ENCODE results near the gene IFNG-AS1.

IFNG-AS1 gene

DNA sequence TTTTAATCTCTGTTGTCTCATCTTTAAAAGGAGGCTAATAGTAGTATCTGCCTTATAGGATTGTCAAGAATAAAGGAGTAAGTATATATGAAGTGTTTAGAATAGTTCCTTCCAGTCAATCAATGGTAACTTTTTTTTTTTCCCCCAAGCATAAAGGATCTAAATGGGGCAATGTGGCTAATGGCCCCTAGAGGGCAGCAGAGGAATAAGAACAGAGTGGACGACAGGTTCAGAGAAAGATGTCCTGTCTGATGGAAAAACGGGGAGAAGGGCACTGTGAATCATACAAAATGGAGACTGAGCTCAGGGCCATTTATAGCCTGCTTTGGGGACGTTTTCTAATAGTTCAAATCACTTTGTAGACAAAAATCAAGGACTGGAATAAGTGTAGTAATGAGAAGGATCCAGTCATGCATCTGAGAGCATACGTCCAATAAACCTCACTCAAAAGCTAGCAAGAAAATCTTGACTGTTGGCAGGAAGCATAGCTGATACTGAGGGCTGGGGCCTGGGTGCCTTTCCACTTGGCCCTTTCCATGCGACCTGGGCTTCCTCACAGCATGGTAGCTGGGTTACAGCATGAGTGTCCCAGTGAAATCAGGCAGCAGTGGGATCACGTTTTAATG is 51.3 kb downstream of the IFNG-AS1 start:
- DNase-seq = peak; percentile 47

DNA sequence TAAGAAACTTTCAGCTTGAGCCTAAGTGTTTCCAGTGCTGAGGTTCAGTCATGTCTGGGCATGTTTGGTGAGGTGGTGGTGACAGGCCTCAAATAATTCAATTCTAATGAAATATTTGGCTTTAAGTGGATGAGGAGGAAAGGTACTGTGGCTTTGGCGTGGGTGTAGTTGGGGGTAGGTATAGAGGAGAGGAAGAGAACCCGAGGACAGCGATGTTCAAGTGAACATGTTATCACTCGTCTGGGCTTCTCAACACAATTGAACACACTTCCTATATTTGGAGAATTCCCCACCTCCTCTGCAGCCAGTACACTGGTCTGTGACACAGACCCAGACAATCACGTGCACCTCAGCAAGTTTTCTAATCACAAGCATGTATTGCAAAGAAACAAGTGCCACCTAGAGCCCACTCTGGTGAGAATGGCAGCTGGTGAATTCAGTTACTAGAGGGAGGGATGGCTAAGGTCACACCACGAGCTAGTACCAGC is 53.0 kb downstream of the IFNG-AS1 start:
- no peak for DNase-seq

DNA sequence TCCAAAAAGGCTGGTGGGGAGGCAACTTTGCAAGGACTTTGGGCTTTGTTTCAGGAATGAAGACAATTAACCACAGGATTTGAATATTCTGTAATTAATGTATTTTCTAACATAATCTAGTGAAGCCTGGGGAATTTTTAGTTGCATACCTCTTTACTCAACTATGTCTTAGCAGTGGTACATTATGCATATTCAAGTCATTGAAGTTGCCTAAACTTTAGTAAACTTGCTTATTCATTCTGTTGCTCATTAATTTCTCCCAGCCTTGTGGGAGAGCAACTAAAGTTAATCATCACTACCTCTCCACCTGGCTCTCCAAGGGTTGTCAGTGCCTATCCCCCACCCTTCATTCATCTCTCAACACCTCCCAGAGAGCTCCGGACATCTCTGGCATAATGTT is 54.2 kb downstream of the IFNG-AS1 start:
- no peak for DNase-seq

DNA sequence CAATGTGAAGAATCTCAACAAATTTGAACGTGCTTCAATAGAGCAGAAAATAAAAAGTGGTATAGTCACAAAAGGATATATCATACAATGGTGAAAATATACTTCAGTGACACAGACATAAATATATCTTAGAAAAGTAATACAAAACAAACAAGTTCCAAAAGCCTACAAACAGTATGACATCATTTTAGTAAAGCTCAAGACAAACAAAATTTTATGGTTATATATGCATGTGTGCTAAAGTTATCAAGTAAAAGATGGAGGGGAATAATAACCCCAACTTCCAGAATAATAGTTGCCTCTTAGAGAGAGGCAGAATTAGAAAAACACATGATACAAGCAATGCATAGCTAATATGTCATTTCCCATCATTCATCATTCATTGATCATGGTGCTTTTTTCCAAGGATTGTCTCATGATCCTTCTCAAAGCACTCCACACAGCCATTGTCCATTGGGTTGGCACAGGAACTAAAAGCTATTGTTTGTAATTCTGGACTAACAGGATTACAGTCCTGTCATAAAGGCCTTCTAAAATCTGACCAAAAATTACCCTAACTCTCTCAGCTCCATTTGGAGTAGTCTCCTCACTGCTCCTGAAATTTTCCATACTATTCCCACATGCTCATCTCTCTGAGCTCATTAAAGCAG is 59.5 kb downstream of the IFNG-AS1 start:
- no peak for DNase-seq

DNA sequence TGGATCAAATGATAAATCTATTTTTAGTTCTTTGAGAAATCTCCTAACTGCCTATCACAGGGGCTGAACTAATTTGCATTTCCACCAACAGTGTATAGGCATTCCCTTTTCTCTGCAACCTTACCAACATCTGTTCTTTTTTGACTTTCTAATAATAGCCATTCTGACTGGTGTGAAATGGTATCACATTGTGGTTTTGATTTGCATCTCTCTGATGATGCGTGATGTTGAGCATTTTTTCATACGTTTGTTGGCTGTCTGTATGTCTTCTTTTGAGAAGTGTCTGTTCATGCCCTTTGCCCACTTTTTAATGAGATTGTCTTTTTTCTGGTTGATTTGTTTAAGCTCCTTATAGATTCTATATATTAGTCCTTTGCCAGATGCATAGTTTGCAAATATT is 67.1 kb downstream of the IFNG-AS1 start:
- DNase-seq = no peak

DNA sequence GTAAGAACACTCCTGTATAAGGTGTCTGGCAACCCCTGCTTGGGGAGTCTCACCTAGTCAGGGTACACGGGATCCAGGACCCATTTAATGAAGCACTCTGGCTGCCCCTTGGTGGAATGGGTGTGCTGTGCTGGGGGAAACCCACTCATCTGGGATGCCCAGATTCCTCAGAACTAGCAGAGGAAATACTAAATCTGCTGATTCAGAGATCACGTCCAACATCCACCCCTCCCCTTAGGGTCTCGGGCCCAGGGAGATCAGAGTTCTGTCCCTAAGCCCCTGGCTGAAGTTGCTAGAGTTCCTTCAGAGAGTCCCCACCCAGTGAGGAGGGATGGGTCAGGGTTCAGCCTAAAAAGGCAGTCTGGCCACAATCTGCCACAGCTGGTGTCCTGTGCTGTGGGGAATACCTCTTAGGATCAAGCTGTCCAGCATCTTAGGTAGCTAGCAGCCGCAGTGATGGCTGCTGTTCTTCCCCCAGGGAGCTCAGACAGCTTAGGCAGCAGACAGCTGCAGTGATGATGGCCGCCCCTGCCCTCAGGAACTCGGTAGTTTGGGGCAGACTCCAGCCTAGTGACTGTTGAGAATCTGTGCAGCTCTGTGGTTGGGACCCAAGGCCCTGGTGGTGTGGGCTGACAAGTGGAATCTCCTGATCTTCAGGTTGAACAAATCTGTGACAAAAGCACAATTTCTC is 74.8 kb downstream of the IFNG-AS1 start:
- DNase-seq = no peak

DNA sequence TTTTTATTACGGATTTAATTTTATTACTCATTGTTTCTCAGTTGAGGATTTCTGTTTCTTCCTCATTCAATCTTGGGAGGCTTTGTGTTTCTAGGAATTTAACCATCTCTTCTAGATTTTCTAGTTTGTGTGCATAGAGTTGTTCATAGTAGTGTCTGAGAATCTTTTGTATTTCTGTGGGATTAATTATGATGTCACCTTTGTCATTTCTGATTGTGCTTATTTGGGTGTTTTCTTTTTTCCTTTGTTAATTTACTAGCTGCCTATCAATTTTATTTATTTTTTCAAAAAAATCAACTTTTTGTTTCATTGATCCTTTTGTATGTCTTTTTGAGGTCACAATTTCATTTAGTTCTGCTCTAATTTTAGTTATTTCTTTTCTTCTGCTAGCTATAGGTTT is 75.9 kb downstream of the IFNG-AS1 start:
- DNase-seq = no peak

DNA sequence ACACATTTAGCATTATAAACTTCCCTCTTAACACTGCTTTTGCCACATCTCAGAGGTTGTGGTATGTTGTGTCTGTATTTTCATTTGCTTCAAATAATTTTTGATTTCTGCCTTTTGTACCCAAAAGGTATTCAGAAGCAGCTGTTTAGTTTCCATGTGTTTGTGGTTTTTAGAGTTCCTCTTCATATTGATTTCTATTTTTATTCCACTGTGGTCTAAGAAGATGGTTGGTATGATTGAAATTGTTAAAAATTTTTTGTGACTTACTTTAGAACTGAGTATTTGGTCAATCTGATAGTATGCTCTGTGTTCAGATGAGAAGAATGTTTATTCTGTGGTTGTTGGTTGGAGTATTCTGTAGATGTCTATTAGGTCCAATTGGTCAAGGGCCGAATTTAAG is 76.4 kb downstream of the IFNG-AS1 start:
- no peak for DNase-seq

DNA sequence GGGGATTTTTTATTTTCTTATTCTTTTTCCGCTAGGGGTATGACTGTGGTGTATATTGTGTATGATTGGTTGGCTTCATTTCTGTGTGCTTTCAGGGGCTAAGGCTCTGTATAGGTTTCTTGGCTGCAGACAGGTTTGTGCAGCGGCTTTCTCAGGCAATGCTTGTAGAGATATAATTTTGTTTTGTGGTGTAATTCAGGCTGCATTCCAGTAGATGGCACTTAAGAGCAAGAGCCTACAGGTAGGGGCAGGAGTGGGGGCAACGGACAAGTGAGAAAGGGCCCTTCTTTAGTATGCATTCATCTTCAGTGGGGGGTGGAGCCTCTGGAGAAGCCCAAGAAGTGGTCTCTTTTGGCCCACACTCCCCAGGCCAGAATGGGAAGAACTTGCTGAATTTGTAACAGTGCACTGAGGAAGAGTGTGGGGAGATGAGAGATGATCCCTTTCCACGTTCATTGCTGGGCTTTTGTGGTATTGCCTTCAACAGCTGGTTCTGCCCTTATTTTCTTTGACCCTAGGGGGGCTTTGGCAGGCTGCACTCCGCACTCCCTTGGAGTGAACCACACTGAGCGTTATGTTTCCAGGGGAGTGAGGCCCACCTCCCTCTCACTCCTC is 78.6 kb downstream of the IFNG-AS1 start:
- no peak for DNase-seq

DNA sequence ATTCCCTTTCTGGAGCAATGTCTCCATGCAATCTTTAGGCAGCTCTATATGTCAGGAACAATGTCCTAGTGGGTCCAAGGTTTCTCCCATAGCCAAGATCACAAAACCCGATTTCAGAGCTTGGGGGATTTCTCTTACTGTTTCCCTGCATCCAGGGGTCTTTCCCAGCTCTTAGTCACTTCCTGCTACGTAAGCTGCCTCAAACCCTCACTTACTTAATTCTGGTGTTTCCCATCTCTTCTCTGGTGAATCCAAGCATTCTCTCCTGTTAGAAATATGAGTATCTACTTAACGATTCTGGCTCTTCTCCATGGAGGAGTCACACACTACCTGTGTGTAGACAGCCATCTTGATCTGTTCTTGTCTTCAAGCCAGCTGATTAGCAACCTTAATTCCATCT is 80.0 kb downstream of the IFNG-AS1 start:
- DNase-seq = no peak

Measured in KG1 (cell line).